ENCODE results near the gene CENPW. TPM values are rescaled to one million over a fixed set of nuclear protein-coding genes. Genes with fewer than 3 reads are reported as not detected.

The CENPW gene
- total and polyA plus RNA-seq, 12 donors: 1.1 to 11.5 (median 5.4) TPM; not detected in 1

- DNase-seq: no peak
- WGBS, 4 donors: 74 to 100% (median 86%) methylated on average over 1 of the region's 1 CpG
- no peak overlapping the region for H3K4me3 ChIP-seq
- no peak for TF ChIP-seq POLR2A (IDR thresholded peaks at IDR 0.05)
- TF ChIP-seq CTCF (IDR thresholded peaks at IDR 0.05): no peak
- H3K27me3 ChIP-seq: no peaks in the 10 kb centered on the region
- H3K36me3 ChIP-seq (replicated peaks in 1 of 2): no peaks in the 10 kb centered on the region
- no peak overlapping the region for H3K27ac ChIP-seq
- intact Hi-C loops (cut with DNase I): no loop called here
- no peaks in the 10 kb centered on the region for H3K9me3 ChIP-seq (replicated peaks in 1 of 3)
- H3K4me1 ChIP-seq (replicated peaks in 1 of 2): no peaks in the 10 kb centered on the region
Measured at GRCh38 chr6:126313941-126314340, 26.0 kb upstream of the CENPW start.

- intact Hi-C loops (cut with DNase I): no loop called here
Measured at GRCh38 chr6:126318797-126319196, 21.1 kb upstream of the CENPW start.

GRCh38 chr6:126333729-126334128, 6.2 kb upstream of the CENPW start:
- H3K4me1 ChIP-seq (replicated peaks in 1 of 2): peaks cover 0 to 5% of the 10 kb centered on the region in 2 donors
- no peak for DNase-seq
- WGBS, 4 donors: 91 to 93% (median 92%) methylated on average over 2 of the region's 2 CpGs
- no peak overlapping the region for H3K27ac ChIP-seq
- H3K27me3 ChIP-seq: no peaks in the 10 kb centered on the region
- no peak overlapping the region for H3K4me3 ChIP-seq
- no peaks in the 10 kb centered on the region for H3K9me3 ChIP-seq (replicated peaks in 1 of 3)
- no peaks in the 10 kb centered on the region for H3K36me3 ChIP-seq (replicated peaks in 1 of 2)
- no peak for TF ChIP-seq CTCF (IDR thresholded peaks at IDR 0.05)
- no peak for TF ChIP-seq POLR2A (IDR thresholded peaks at IDR 0.05)
- intact Hi-C loops (cut with DNase I): no loop called here

More at GRCh38 chr6:126318797-126319196, 21.1 kb upstream of the CENPW start:
- WGBS, 4 donors: 86 to 93% (median 88%) methylated on average over 1 of the region's 1 CpG
- H3K4me1 ChIP-seq (replicated peaks in 1 of 2): no peaks in the 10 kb centered on the region
- no peak overlapping the region for H3K4me3 ChIP-seq
- no peak for DNase-seq
- H3K27ac ChIP-seq: no peak overlapping the region
- no peaks in the 10 kb centered on the region for H3K27me3 ChIP-seq
- TF ChIP-seq POLR2A (IDR thresholded peaks at IDR 0.05) (no peak), CTCF (IDR thresholded peaks at IDR 0.05) (no peak)
- no peaks in the 10 kb centered on the region for H3K36me3 ChIP-seq (replicated peaks in 1 of 2)
- H3K9me3 ChIP-seq (replicated peaks in 1 of 3): no peaks in the 10 kb centered on the region

GRCh38 chr6:126335210-126335609, 4.7 kb upstream of the CENPW start:
- peaks cover 0 to 5% of the 10 kb centered on the region in 2 donors for H3K4me1 ChIP-seq (replicated peaks in 1 of 2)
- TF ChIP-seq CTCF (IDR thresholded peaks at IDR 0.05): no peak
- TF ChIP-seq POLR2A (IDR thresholded peaks at IDR 0.05): no peak
- H3K36me3 ChIP-seq (replicated peaks in 1 of 2): no peaks in the 10 kb centered on the region
- H3K27me3 ChIP-seq: no peaks in the 10 kb centered on the region
- 64 to 70% (median 65%) methylated on average over 3 of the region's 3 CpGs for WGBS, 4 donors
- no peak overlapping the region for H3K27ac ChIP-seq
- intact Hi-C loops (cut with DNase I): no loop called here
- no peak for DNase-seq
- H3K9me3 ChIP-seq (replicated peaks in 1 of 3): no peaks in the 10 kb centered on the region
- H3K4me3 ChIP-seq: no peak overlapping the region

Measured in adrenal gland (tissue), 12 donors.